ENCODE results near the gene ARHGAP26. TPM values are rescaled to one million over a fixed set of nuclear protein-coding genes. Genes with fewer than 3 reads are reported as not detected.
A peak's percentile ranks its signal among the peaks of the same experiment; 100 is the strongest.

ARHGAP26 gene
- total and polyA plus RNA-seq, 10 donors: 4.2 to 148 (median 55.5) TPM

DNA sequence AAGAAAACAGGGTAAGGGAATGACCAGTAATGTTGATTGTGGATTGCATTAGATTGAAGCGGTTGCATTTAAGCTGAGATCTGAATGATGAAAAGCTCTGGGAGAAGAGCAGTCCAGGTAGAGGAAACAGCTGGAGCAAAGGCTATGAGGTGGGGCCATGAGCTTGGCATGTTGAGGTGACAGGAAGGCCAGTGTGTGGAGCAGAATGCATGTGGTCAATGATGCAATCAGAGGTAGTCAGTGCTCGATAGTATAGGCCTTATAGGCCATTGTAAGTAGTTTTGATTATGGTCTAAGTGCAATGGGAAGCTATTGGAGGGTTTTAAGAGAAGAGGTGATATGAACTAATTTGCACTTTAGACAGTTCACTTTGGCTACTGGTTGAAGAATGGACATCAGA, 270.4 kb downstream of the ARHGAP26 start:
- 73 to 98% (median 78%) methylated on average over 2 of the region's 2 CpGs for WGBS, 5 donors

DNA sequence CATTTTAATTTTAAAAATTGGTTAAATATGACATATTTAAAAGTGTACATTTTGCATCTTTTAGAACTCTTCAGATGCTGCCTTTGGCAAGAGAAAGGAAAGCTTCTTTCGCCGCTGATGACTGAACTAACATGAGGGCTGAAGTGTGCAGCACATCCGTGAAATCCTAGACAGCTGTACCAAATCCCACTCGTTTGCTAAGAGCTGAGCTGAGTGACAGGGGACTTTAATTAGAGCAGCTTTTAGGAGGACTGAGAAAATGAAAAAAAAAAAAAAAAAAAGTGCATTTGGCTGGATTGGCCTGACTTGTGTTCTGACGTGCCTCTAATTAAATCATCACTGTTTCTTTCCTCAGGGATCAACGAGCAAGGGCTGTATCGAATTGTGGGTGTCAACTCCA, 271.3 kb downstream of the ARHGAP26 start:
- no peak for DNase-seq
- no peak for TF ChIP-seq POLR2AphosphoS5 (IDR thresholded peaks at IDR 0.05)
- H3K9me3 ChIP-seq: no peaks in the 10 kb centered on the region
- peaks cover 0 to 57% (median 10%) of the 10 kb centered on the region in 6 donors for H3K36me3 ChIP-seq
- intact Hi-C loops (cut with DNase I; ENCODE audit: low total_unique reads): no loop called here
- WGBS, 5 donors: 80 to 89% (median 87%) methylated on average over 7 of the region's 7 CpGs
- no peak overlapping the region for H3K4me3 ChIP-seq
- H3K27me3 ChIP-seq (replicated peaks in 1 of 7): no peaks in the 10 kb centered on the region
- H3K4me1 ChIP-seq: peaks cover 0 to 7% (median 0%) of the 10 kb centered on the region in 6 donors
- no peak overlapping the region for H3K27ac ChIP-seq

More for the DNA sequence above, 270.4 kb downstream of the ARHGAP26 start:
- no peak for DNase-seq
- Histone ChIP-seq H3K4me1 (peaks cover 0 to 7% (median 0%) of the 10 kb centered on the region in 6 donors), H3K9me3 (no peaks in the 10 kb centered on the region), H3K36me3 (peaks cover 0 to 53% (median 10%) of the 10 kb centered on the region in 6 donors), H3K4me3 (no peak overlapping the region), H3K27ac (no peak overlapping the region), H3K27me3 (replicated peaks in 1 of 7) (no peaks in the 10 kb centered on the region)
- intact Hi-C loops (cut with DNase I; ENCODE audit: low total_unique reads): no loop called here
- TF ChIP-seq, protein P1, sequence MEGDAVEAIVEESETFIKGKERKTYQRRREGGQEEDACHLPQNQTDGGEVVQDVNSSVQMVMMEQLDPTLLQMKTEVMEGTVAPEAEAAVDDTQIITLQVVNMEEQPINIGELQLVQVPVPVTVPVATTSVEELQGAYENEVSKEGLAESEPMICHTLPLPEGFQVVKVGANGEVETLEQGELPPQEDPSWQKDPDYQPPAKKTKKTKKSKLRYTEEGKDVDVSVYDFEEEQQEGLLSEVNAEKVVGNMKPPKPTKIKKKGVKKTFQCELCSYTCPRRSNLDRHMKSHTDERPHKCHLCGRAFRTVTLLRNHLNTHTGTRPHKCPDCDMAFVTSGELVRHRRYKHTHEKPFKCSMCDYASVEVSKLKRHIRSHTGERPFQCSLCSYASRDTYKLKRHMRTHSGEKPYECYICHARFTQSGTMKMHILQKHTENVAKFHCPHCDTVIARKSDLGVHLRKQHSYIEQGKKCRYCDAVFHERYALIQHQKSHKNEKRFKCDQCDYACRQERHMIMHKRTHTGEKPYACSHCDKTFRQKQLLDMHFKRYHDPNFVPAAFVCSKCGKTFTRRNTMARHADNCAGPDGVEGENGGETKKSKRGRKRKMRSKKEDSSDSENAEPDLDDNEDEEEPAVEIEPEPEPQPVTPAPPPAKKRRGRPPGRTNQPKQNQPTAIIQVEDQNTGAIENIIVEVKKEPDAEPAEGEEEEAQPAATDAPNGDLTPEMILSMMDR (IDR thresholded peaks at IDR 0.05 in 8 of 11, conservative IDR thresholded peaks at IDR 0.05 in 3 of 11): no peak
- TF ChIP-seq POLR2AphosphoS5 (IDR thresholded peaks at IDR 0.05): no peak
- no peak for TF ChIP-seq POLR2A (IDR thresholded peaks at IDR 0.05)

DNA sequence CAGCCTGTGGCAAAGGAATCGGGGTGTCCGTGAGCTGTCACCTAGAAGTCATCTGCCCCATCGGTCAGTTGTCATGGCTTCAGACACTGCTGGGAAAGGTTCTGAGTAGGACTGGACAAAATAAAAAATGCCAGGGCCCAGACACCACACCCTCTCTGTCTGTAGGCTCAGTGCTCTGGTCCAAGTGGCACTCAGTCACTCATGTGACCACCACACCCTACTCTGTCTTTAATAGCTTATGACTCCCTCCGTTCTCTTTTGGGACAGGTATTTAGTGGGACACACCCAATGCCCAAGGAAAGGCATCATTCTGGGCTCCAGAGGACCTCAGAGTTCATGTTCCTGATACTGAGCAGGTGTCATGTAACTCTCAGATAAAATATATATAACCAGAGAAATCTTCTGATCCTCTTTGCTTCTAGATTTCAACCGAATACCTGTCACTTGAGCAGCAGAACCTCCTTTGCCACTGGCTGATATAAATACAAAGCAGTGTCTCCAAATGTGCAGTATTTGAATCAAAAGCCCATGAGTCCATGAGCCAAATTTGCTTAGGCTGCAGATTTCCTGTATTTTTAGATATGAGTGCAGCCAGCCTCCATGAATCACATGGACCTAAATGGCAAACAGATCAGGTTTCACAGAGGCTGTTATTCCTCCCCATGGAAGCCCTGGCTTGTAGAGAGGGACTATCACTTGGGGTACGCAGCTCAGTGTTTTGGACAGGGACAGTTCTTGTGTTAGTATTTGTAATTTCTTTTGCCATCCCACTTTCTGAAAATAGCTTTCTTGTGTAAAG, 272.0 kb downstream of the ARHGAP26 start:
- 82 to 96% (median 94%) methylated on average over 6 of the region's 6 CpGs for WGBS, 5 donors
- no peak for DNase-seq

DNA sequence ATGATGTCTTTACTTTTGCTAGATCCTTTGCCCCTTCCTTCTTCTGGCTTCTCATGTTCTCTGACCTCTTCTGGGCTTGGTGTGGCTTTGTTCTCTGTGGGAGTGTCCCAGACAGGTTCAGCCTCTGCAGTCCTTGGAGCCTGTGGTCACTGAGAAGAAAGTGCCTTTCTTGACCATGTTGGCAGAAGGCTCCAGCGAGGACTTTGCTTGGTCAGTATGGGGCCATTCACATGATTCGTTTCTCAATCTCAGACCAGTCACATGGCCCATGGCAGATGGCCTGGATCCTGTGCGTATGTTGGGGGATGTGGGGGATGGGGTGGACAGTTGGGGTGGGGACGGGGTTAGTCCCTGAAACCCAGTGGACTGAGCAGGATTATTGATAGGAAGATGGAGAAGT, 274.1 kb downstream of the ARHGAP26 start:
- WGBS, 5 donors: 89 to 96% (median 93%) methylated on average over 4 of the region's 4 CpGs
- Histone ChIP-seq H3K27ac (peak overlapping the region in 1 of 8 donors; percentile 28), H3K36me3 (peaks cover 0 to 40% (median 10%) of the 10 kb centered on the region in 6 donors), H3K27me3 (replicated peaks in 1 of 7) (no peaks in the 10 kb centered on the region), H3K4me3 (no peak overlapping the region), H3K4me1 (peaks cover 0 to 7% (median 0%) of the 10 kb centered on the region in 6 donors), H3K9me3 (no peaks in the 10 kb centered on the region)
- no peak for DNase-seq
- TF ChIP-seq, protein P1 (IDR thresholded peaks at IDR 0.05 in 8 of 11, conservative IDR thresholded peaks at IDR 0.05 in 3 of 11): no peak
- TF ChIP-seq POLR2AphosphoS5 (IDR thresholded peaks at IDR 0.05) (no peak), POLR2A (IDR thresholded peaks at IDR 0.05) (no peak)
- intact Hi-C loops (cut with DNase I; ENCODE audit: low total_unique reads): no loop called here

More for the DNA sequence above, 272.0 kb downstream of the ARHGAP26 start:
- Histone ChIP-seq H3K27ac (no peak overlapping the region), H3K9me3 (no peaks in the 10 kb centered on the region), H3K36me3 (peaks cover 0 to 53% (median 10%) of the 10 kb centered on the region in 6 donors), H3K4me1 (peaks cover 0 to 7% (median 0%) of the 10 kb centered on the region in 6 donors), H3K27me3 (replicated peaks in 1 of 7) (no peaks in the 10 kb centered on the region), H3K4me3 (no peak overlapping the region)
- TF ChIP-seq POLR2AphosphoS5 (IDR thresholded peaks at IDR 0.05) (no peak), POLR2A (IDR thresholded peaks at IDR 0.05) (no peak)
- TF ChIP-seq, protein P1 (IDR thresholded peaks at IDR 0.05 in 8 of 11, conservative IDR thresholded peaks at IDR 0.05 in 3 of 11): no peak
- intact Hi-C loops (cut with DNase I; ENCODE audit: low total_unique reads): no loop called here
